Measurements from ENCODE around the gene RRP12. TPM values are rescaled to one million over a fixed set of nuclear protein-coding genes. Genes with fewer than 3 reads are reported as not detected.

Gene RRP12
- total and polyA plus RNA-seq, 9 of the 15 experiments (the other 6 are each of a cell fraction or from before 2014, with no cell fraction given): 4.6 to 68.2 (median 21.8) TPM

- TF ChIP-seq THAP12 (CRISPR knock-in tag; IDR thresholded peaks at IDR 0.05) (no peak), PHF21A (IDR thresholded peaks at IDR 0.05; ENCODE audit: borderline replicate concordance, low read depth) (no peak), ZNF133 (CRISPR knock-in tag; IDR thresholded peaks at IDR 0.05) (no peak), KDM4B (IDR thresholded peaks at IDR 0.05; ENCODE audit: borderline replicate concordance in 2 of 2, low read depth in 1 of 2) (peak in 1 of 2 experiments; percentile 60; a peak in 1 of 4 replicates), CTCF (IDR thresholded peaks at IDR 0.05 in 2 of 3, conservative IDR thresholded peaks at IDR 0.05 in 1 of 3; ENCODE audit: insufficient read depth in 2 of 3, low read depth in 1 of 3, low read length in 3 of 3) (peak; percentile 9 to 34 (median 14); a peak in 1 of 6 replicates), ESRRB (CRISPR knock-in tag; IDR thresholded peaks at IDR 0.05; ENCODE audit: borderline replicate concordance) (no peak), ZNF561 (CRISPR knock-in tag; conservative IDR thresholded peaks at IDR 0.05) (no peak), MLLT1 (IDR thresholded peaks at IDR 0.05) (no peak), PHF20 (IDR thresholded peaks at IDR 0.05; ENCODE audit: partially characterized antibody) (peak; percentile 10), ZNF431 (CRISPR knock-in tag; IDR thresholded peaks at IDR 0.05) (no peak), DACH1 (IDR thresholded peaks at IDR 0.05; ENCODE audit: partially characterized antibody) (no peak), ILK (tag; IDR thresholded peaks at IDR 0.05; ENCODE audit: borderline replicate concordance, low read depth) (no peak), RAD51 (IDR thresholded peaks at IDR 0.05; ENCODE audit: borderline replicate concordance, low read depth) (no peak), CBX8 (IDR thresholded peaks at IDR 0.05; ENCODE audit: borderline replicate concordance, extremely low read depth, low read depth, low read length, poor library complexity, severe bottlenecking) (no peak), HSF4 (CRISPR knock-in tag; IDR thresholded peaks at IDR 0.05; ENCODE audit: borderline replicate concordance) (no peak), BRCA1 (IDR thresholded peaks at IDR 0.05) (no peak), BRCA1 (CRISPR knock-in tag; IDR thresholded peaks at IDR 0.05) (no peak), FOXP1 (CRISPR knock-in tag; IDR thresholded peaks at IDR 0.05) (no peak), PHB2 (IDR thresholded peaks at IDR 0.05; ENCODE audit: low read depth) (no peak), HMG20B (CRISPR knock-in tag; IDR thresholded peaks at IDR 0.05) (no peak), RFX1 (IDR thresholded peaks at IDR 0.05) (peak; percentile 98), PKNOX1 (IDR thresholded peaks at IDR 0.05) (no peak)
Measured at GRCh38 chr10:97400665-97401454, at the start of gene RRP12 (continued).

All from K562 (cell line).